Midbrain (tissue), 1 donor: ENCODE data around the gene PASD1.

ENCODE experiments used
- DNase-seq: peaks from one replicate; lab custom pipeline; 2025; lab: John Stamatoyannopoulos, UW

The PASD1 gene

GRCh38 chrX:151702026-151702714, 138.7 kb downstream of the PASD1 start:
- no peak for DNase-seq

GRCh38 chrX:151702741-151703340, 139.4 kb downstream of the PASD1 start:
- DNase-seq, result no peak

GRCh38 chrX:151703487-151703886, 140.0 kb downstream of the PASD1 start:
- DNase-seq, result no peak

DNA sequence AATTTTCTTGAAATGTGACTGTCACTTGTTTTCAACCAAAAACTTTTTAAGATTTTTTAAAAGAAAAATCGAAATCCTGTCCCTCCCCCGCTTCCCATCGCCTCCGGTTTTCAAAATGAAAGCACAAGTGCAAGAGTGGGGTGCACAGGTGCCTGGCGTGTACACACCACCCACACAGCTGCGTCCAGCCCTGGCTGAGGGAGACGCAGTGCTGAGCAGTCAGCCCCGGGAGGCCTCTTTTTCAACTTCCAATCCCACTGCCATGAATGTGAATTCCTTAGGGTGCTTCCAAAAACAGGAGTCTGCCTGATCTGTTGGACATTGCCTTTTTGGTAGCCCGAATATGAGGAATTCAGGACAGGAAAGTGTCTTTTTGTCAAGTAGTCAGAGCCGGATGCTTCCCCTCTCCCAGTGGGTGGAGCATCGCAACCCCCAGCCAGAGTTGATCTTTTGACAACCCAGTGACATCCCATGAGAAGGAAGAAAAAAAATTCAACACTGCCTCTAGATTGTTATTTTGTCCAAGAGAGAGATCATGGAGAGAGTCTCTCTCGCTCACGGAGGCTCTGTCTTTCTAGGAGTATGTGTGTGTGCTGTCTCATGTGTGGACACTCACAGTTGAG, 140.7 kb downstream of the PASD1 start:
- DNase-seq, result no peak

DNA sequence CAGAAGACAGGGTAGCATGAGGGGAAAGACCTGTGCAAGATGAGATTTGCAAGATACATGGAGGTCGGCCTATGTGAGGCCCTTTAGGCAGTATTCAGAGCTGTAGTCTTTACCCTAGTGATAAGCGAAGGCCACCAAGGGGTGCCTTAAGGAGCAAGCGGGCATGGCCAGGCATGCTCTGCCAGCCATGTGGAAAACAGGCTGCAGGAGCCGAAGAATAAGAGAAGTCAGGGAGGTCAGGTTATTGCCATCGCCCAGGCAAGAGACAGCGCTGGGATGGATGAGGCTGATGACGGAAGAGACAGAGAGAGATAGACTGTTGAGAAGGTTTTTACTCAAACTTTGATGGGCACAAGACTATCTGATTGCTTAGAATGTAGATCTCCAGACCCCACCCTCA, 145.3 kb downstream of the PASD1 start:
- DNase-seq, result no peak

DNA sequence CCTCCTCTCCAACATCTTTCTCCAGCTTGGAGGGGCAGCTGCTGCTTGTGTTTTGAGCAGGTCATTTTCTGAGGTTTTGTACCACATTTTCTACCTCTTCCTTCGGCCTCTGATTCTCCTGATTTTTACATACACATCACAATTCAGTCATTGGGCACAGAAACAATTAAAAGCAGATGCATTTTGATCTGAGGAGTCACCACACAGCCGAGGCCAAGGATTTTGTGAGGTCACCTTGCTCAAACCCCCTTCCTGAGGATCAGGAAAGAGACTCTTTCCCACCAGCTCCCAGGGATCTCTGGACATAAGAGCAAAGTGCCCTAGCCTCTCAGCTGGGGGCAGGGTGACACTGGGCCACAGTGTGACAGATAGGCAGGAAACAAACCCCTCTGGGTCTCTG, 147.0 kb downstream of the PASD1 start:
- DNase-seq, result no peak

- DNase-seq, result no peak
These were observed 147.7 kb downstream of the PASD1 start for GRCh38 chrX:151711154-151711553.

DNA sequence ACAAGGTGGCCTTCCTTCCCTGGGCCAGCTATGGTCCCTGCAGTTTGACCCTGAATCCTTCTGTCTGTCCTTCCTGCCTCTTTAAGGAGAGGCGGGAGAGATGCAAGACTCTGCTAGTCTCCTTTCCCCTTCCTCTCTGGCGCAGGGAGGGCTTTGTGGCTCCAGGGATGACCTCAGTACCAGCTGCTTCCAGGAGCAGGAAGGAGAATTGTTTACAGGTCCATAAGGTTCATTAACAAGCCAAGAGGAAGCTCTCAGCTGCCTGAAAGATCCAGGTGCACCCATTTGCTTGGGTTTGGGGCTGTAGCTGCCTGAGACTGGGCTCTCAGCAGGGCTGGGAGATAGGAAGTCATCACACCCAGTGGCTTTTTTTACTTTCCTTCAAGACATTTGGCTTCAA, 148.3 kb downstream of the PASD1 start:
- DNase-seq, result no peak

DNA sequence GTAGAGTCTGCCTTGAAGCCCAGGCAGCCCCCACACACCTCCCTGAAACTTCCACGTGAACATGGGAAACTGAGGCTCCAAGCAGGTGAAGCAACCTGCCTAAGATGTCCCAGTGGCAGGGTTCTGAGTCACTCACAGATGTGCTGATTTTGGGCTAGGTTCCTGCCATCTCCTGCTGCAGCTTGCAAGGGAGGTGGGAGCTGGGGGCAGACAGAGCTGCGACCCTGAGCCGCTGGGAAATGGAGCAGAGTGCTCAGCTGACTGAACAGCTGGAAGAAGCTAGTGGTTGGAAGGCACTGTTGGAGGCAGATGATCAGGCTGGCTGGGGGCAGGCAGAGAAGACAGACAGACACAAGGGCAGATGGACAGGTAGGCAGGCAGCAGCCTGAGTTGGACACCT, 148.8 kb downstream of the PASD1 start:
- no peak for DNase-seq

DNA sequence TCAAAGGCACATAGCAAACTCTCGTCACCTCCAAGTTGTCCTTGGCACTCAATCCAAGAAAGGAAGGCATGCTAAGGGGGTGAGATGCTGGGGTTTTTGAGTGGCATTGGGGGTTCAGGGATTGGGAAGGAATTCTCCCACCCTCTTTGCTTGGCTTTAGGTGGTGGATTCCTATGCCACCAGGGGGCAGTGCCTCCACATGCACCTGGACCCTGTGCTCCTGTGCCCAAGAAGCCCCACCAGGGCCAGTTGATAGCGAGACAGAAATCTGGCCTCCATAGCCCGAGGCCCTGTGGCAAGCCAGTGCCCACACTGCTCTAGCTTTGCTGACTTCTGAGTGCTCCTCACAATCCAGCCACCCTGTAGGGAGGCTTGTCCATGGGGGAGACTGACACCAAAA, 150.4 kb downstream of the PASD1 start:
- DNase-seq, result no peak

DNA sequence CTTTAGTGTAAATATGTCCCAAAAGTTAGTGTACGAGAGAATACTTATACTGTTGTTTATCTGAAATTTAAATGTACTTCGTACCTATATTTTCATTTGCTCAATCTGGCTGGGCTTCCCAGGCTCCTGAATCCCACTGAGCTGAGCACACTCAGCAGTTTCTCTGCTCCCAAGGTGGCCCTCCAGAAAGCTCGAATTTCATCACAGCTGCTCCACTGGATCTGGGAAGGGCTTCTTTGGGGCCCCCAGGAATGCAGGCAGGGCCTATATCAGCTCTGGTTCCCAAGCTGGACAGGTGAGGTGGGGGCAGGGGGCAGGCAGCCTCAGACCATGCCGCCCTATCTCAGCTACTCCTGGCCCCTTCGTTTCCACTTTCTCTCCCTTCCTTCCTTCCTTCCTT, 150.9 kb downstream of the PASD1 start:
- DNase-seq, result no peak

GRCh38 chrX:151715752-151716151, 152.3 kb downstream of the PASD1 start, which contains the start of gene FATE1:
FATE1 (plus strand) TSS chrX:151716035; CDS start chrX:151716120, 85 bp downstream.
- no peak for DNase-seq

DNA sequence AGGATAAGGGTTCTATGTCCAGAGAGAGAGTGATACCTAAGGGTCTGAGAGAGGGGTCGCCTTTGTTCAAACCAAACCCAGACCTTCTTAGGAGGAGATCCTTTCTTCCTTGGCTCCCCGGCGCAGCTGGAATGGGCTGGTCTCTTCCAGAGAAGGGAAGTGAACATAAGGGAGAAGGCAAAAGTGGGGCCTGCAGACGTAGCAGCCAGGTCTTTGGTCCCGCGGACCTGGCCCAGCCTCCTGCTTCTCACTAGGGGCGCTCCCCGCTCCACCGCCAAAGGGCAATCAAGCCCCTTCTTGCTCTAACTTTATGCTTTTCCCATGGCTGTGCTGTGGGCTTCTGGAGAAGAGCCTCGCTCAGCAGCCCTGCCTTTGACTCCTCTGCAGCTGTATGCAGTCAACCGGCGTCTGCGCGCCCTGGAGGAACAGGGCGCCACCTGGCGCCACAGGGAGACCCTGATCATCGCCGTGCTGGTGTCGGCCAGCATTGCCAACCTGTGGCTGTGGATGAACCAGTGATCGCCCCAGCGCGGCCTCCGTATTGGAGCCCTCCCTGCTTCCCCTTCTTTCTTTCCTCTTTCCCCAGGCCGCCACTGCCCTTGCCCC, 158.9 kb downstream of the PASD1 start:
- DNase-seq, result no peak

DNA sequence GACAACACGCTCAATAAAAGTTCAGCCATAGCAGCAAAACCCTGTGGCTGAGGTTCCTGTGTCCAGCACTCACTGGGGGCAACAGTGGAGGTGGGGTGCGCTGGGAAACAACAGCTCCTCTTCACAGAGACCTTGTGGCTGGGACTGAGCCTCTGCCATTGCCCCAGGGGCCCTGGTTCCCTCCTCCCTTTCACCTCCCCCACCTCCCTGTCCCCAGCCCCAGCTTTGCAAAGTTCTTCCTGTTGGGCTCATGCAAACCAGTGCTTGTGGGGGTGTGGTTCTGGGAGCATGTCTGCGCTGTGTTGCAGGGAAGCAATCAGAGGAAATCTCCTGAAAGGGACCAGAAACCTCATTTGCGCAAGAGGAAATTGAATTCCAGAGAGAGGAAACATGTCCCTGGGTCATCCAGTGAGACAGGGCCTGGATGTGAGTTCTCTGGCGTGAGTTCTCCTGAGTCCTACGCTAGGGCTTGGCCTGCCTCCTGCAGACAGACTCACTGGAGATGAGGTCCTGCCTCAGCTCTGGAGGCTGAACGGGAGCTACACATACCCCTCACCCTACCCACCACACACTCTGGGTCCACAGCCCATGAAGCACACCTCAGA, 159.8 kb downstream of the PASD1 start:
- DNase-seq, result no peak

DNA sequence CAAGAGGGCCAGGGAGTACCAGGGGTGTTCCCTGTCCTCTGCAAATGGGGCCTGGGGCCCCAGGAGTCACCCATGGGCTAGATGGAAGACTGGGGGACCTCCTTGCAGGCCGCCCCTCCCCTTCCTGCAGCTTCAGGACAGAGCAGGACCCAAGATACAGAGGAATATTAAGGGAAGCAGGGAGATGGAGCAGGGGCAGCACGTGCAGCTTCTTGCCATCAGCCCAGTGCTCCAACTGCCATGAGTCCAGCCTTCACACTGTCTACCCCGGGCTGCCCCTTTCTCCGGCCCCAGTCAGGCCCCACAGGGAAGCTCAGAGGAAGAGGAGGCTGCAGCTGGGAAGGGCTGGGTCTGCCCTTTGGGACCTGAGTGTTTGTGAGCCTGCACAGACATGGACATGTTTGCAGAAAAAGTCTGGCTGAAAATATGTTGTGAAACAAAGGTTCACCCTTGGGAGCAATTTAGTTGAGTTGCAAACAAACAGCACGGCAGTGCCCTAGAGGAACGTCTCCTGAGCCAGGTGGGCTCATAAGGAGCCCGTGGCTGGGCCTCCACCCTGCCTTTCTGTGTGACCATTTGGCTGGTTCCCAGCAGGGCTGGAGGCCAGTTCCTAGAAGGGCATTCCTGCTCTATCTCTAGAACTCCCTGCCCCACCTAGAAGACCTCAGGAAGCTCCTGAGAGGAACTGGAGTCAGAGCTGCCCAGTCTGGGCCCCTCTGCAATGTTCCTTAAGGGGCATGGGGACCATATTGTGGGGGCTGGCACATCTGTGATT, 161.3 kb downstream of the PASD1 start:
- no peak for DNase-seq

GRCh38 chrX:151725338-151725614, 161.8 kb downstream of the PASD1 start:
- DNase-seq, result no peak
